Neural cell (in vitro differentiated cells): Measurements from ENCODE around the gene PANX1. TPM values are rescaled to one million over a fixed set of nuclear protein-coding genes. Genes with fewer than 3 reads are reported as not detected.
"Not testable (repeated sequence)": the region's sequence is repeated elsewhere in the genome, so short reads cannot be mapped to it uniquely, and the experiment has no call there.

Experiments
- H2AFZ ChIP-seq: fragments of 200-600, 300-800 bp; sonication (generic), shearing (Covaris generic); 2 replicates; pipeline ENCODE4 v1.6.0; 2014; ENCODE audit warnings: low read depth, mild to moderate bottlenecking, antibody characterized with exemption, low read length, moderate library complexity
- H3F3A ChIP-seq: fragments of 200-600 bp; shearing (Covaris generic); 2 replicates; pipeline ENCODE4 v1.6.1; 2016; ENCODE audit warnings: mild to moderate bottlenecking, moderate library complexity, mixed read lengths, antibody characterized with exemption, low read length; ENCODE audit not compliant: insufficient read depth, poor library complexity, severe bottlenecking
- H3K27ac ChIP-seq: fragments of 200-600, 300-800 bp; sonication (generic), shearing (Covaris generic); 2 replicates; pipeline ENCODE4 v1.5.1; 2014; ENCODE audit warnings: mild to moderate bottlenecking, low read length, moderate library complexity
- H3K27me3 ChIP-seq: fragments of 300-800, 200-600 bp; sonication (generic), shearing (Covaris generic); 2 replicates; pipeline ENCODE4 v1.6.0; 2014; ENCODE audit warnings: mild to moderate bottlenecking, low read depth, low read length, moderate library complexity; ENCODE audit not compliant: insufficient read depth
- H3K36me3 ChIP-seq: fragments of 300-800, 200-600 bp; sonication (generic), shearing (Covaris generic); 2 replicates; pipeline ENCODE4 v1.5.1; 2014; ENCODE audit warnings: mild to moderate bottlenecking, antibody characterized with exemption, low read length, moderate library complexity; ENCODE audit not compliant: insufficient read depth
- H3K4me2 ChIP-seq: fragments of 300-800, 200-600 bp; sonication (generic), shearing (Covaris generic); 2 replicates; pipeline ENCODE4 v1.6.0; 2014; ENCODE audit warnings: mild to moderate bottlenecking, low read length
- H3K4me3 ChIP-seq: fragments of 300-800, 200-600 bp; sonication (generic), shearing (Covaris generic); 2 replicates; pipeline ENCODE4 v1.5.1; 2014; ENCODE audit warnings: mild to moderate bottlenecking, low read length, moderate library complexity
- H3K79me2 ChIP-seq: fragments of 200-600 bp; shearing (Covaris generic); replicated peaks from 2 replicates; pipeline ENCODE4 v1.6.0; 2014; ENCODE audit warnings: mild to moderate bottlenecking, low read length, moderate library complexity; ENCODE audit not compliant: insufficient read depth
- H3K9ac ChIP-seq: fragments of 300-800, 200-600 bp; sonication (generic), shearing (Covaris generic); 2 replicates; pipeline ENCODE4 v1.6.1; 2016; ENCODE audit warnings: mild to moderate bottlenecking, low read length, mixed read lengths
- H3K9me2 ChIP-seq: fragments of 200-600 bp; shearing (Covaris generic); 2 replicates; pipeline ENCODE4 v1.6.1; 2016; ENCODE audit warnings: mild to moderate bottlenecking, low read length, mixed read lengths; ENCODE audit not compliant: insufficient read depth
- H3K9me3 ChIP-seq: fragments of 200-600, 300-800 bp; sonication (generic), shearing (Covaris generic); 2 replicates; pipeline ENCODE4 v1.6.1; 2016; ENCODE audit warnings: mild to moderate bottlenecking, mixed run types, low read length, moderate library complexity, mixed read lengths
- H4K20me1 ChIP-seq: fragments of 200-600 bp; shearing (Covaris generic); 2 replicates; pipeline ENCODE4 v1.6.1; 2016; ENCODE audit warnings: mild to moderate bottlenecking, mixed run types; ENCODE audit not compliant: insufficient read depth
- EP300 ChIP-seq: fragments of 450-650 bp; conservative IDR thresholded peaks from 2 replicates; pipeline ENCODE4 v1.6.1; 2014; ENCODE audit warnings: antibody characterized with exemption, mild to moderate bottlenecking, moderate library complexity; ENCODE audit not compliant: poor library complexity, severe bottlenecking
- EZH2 ChIP-seq: fragments of 200-600, 300-800 bp; shearing (Covaris generic), sonication (generic); IDR thresholded peaks from 2 replicates; pipeline ENCODE4 v1.6.1; 2014; ENCODE audit warnings: antibody characterized with exemption, low read length, borderline replicate concordance, mild to moderate bottlenecking; ENCODE audit not compliant: insufficient read depth, poor library complexity, severe bottlenecking
- MXI1 ChIP-seq: fragments of 450-650 bp; conservative IDR thresholded peaks from 2 replicates; pipeline ENCODE4 v1.6.1; 2014; ENCODE audit warnings: antibody characterized with exemption, mild to moderate bottlenecking; ENCODE audit not compliant: poor library complexity, severe bottlenecking
- POLR2AphosphoS5 ChIP-seq: IDR thresholded peaks from 2 replicates; pipeline ENCODE4 v1.6.1; 2012
- RAD21 ChIP-seq: fragments of 450-650 bp; conservative IDR thresholded peaks from 2 replicates; pipeline ENCODE4 v1.6.1; 2014; ENCODE audit warnings: antibody characterized with exemption, mild to moderate bottlenecking, moderate library complexity
- SMC3 ChIP-seq: fragments of 450-650 bp; conservative IDR thresholded peaks from 2 replicates; pipeline ENCODE4 v1.6.1; 2014; ENCODE audit warnings: antibody characterized with exemption, mild to moderate bottlenecking, moderate library complexity; ENCODE audit not compliant: poor library complexity
- TAF1 ChIP-seq: IDR thresholded peaks from 2 replicates; pipeline ENCODE4 v1.6.1; 2012; ENCODE audit warnings: low read depth
- polyA plus RNA-seq: library from polyadenylated mRNA; depleted of rRNA; stranded (reverse); fragments of >200 nt; gene quantifications from 2 replicates; pipeline ENCODE4 v1.2.3, GENCODE V29; 2014
- TF ChIP-seq, protein P1 (sequence below): IDR thresholded peaks from 2 replicates; pipeline ENCODE4 v1.6.1; 2012; ENCODE audit warnings: borderline replicate concordance
- TF ChIP-seq, protein P2 (sequence below): fragments of 450-650 bp; IDR thresholded peaks from 2 replicates; pipeline ENCODE4 v1.5.1; 2014; ENCODE audit warnings: antibody characterized with exemption, mild to moderate bottlenecking, moderate library complexity; ENCODE audit not compliant: poor library complexity, severe bottlenecking

Gene PANX1
- polyA plus RNA-seq, 1 donor from 2014 or later = 48.0 TPM

DNA sequence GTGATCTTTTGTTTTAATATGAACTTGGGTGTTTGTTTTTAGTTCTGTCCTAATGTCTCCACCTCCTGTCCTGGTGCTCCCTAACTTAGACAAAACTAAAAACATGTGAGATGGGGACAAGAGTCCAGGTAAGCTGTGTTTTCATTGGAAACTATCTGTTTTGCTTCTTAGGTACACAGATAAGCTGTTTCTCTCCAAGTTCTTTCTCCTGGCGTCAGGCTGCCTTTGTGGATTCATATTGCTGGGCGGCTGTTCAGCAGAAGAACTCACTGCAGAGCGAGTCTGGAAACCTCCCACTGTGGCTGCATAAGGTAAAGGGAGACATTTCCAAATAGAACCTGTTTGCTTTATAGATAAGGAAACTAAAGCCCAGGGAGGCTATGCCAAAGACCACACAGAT is 24.7 kb downstream of the PANX1 start:
- H3F3A ChIP-seq = no peaks in the 10 kb centered on the region
- H3K9me2 ChIP-seq = no peaks in the 10 kb centered on the region
- H3K79me2 ChIP-seq = peaks cover 42% of the 10 kb centered on the region
- H3K9me3 ChIP-seq = no peaks in the 10 kb centered on the region
- H3K27ac ChIP-seq = no peak overlapping the region
- H2AFZ ChIP-seq = no peak overlapping the region
- no peak overlapping the region for H3K4me2 ChIP-seq
- no peaks in the 10 kb centered on the region for H3K36me3 ChIP-seq
- H3K27me3 ChIP-seq = no peaks in the 10 kb centered on the region
- TF ChIP-seq TAF1 = no peak
- no peak for TF ChIP-seq POLR2AphosphoS5
- TF ChIP-seq, protein P1, sequence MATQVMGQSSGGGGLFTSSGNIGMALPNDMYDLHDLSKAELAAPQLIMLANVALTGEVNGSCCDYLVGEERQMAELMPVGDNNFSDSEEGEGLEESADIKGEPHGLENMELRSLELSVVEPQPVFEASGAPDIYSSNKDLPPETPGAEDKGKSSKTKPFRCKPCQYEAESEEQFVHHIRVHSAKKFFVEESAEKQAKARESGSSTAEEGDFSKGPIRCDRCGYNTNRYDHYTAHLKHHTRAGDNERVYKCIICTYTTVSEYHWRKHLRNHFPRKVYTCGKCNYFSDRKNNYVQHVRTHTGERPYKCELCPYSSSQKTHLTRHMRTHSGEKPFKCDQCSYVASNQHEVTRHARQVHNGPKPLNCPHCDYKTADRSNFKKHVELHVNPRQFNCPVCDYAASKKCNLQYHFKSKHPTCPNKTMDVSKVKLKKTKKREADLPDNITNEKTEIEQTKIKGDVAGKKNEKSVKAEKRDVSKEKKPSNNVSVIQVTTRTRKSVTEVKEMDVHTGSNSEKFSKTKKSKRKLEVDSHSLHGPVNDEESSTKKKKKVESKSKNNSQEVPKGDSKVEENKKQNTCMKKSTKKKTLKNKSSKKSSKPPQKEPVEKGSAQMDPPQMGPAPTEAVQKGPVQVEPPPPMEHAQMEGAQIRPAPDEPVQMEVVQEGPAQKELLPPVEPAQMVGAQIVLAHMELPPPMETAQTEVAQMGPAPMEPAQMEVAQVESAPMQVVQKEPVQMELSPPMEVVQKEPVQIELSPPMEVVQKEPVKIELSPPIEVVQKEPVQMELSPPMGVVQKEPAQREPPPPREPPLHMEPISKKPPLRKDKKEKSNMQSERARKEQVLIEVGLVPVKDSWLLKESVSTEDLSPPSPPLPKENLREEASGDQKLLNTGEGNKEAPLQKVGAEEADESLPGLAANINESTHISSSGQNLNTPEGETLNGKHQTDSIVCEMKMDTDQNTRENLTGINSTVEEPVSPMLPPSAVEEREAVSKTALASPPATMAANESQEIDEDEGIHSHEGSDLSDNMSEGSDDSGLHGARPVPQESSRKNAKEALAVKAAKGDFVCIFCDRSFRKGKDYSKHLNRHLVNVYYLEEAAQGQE = no peak
- no peak for TF ChIP-seq EP300
- TF ChIP-seq, protein P2, sequence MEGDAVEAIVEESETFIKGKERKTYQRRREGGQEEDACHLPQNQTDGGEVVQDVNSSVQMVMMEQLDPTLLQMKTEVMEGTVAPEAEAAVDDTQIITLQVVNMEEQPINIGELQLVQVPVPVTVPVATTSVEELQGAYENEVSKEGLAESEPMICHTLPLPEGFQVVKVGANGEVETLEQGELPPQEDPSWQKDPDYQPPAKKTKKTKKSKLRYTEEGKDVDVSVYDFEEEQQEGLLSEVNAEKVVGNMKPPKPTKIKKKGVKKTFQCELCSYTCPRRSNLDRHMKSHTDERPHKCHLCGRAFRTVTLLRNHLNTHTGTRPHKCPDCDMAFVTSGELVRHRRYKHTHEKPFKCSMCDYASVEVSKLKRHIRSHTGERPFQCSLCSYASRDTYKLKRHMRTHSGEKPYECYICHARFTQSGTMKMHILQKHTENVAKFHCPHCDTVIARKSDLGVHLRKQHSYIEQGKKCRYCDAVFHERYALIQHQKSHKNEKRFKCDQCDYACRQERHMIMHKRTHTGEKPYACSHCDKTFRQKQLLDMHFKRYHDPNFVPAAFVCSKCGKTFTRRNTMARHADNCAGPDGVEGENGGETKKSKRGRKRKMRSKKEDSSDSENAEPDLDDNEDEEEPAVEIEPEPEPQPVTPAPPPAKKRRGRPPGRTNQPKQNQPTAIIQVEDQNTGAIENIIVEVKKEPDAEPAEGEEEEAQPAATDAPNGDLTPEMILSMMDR = no peak
- no peak for TF ChIP-seq MXI1
- no peak for TF ChIP-seq RAD21
- no peak for TF ChIP-seq EZH2
- no peak for TF ChIP-seq SMC3
- no peaks in the 10 kb centered on the region for H4K20me1 ChIP-seq
- H3K4me3 ChIP-seq = no peak overlapping the region
- H3K9ac ChIP-seq = no peak overlapping the region

DNA sequence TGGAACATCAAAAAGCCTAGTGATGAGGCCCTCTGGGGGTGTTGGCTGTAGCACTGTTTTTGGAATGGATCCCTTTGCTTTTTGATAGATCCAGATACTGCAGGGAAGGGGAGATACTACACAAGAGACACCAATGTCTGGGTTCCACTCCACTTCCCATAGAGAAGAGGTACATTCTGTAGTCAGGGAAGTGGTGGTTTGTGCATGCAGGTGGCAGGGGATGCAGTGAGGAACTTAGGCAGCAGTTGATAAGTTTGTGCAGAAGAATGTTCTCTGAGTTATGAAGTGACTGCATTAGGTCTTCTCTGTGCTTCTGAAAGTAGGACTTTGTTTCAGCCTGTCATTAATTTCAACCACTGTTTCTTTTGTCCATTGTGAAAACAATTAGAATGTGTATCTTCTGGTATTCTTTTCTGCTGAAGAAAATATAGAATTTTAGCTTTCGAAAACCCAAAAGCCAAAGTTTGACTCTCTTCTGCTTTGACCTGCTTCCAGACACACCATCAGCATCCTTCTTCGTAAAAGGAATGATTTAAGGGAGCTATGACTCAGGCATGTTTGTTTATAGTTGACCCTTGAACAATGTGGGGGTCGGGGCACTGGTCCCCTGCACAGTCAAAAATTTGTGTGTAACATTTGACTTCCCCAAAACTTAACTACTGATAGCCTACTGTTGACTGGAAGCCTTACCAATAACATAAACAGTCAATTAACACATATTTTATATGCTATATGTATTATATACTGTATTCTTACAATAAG is 25.6 kb downstream of the PANX1 start:
- H3K79me2 ChIP-seq = peaks cover 34% of the 10 kb centered on the region
- H3K36me3 ChIP-seq = no peaks in the 10 kb centered on the region
- no peaks in the 10 kb centered on the region for H3K9me3 ChIP-seq
- H4K20me1 ChIP-seq = no peaks in the 10 kb centered on the region
- H3F3A ChIP-seq = no peaks in the 10 kb centered on the region
- TF ChIP-seq EZH2 (no peak), EP300 (no peak)
- H3K27ac ChIP-seq = no peak overlapping the region
- H2AFZ ChIP-seq = no peak overlapping the region
- no peak overlapping the region for H3K4me2 ChIP-seq
- no peaks in the 10 kb centered on the region for H3K9me2 ChIP-seq
- no peak overlapping the region for H3K4me3 ChIP-seq
- no peaks in the 10 kb centered on the region for H3K27me3 ChIP-seq
- H3K9ac ChIP-seq = no peak overlapping the region

DNA sequence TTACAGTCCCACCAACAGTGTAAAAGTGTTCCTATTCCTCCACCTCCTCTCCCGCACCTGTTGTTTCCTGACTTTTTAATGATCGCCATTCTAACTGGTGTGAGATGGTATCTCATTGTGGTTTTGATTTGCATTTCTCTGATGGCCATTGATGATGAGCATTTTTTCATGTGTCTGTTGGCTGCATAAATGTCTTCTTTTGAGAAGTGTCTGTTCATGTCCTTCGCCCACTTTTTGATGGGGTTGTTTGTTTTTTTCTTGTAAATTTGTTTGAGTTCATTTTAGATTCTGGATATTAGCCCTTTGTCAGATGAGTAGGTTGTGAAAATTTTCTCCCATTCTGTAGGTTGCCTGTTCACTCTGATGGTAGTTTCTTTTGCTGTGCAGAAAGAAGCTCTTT is 28.7 kb downstream of the PANX1 start:
- H3K4me2 ChIP-seq, H2AFZ ChIP-seq, H3K4me3 ChIP-seq, H3K79me2 ChIP-seq, H3K36me3 ChIP-seq, H3K9ac ChIP-seq, H3K9me3 ChIP-seq, H3K27ac ChIP-seq, H3K9me2 ChIP-seq, H3F3A ChIP-seq, H3K27me3 ChIP-seq, H4K20me1 ChIP-seq: not testable (repeated sequence)
